ENCODE measurements around the gene POLA1. TPM values are rescaled to one million over a fixed set of nuclear protein-coding genes. Genes with fewer than 3 reads are reported as not detected.

The POLA1 gene
- total RNA-seq, 2 experiments from 2014 or later = 36.9 to 37.0 TPM

- DNase-seq = no peak
- H3K4me1 Mint-ChIP-seq = no peaks in the 10 kb centered on the region
- no peak overlapping the region for H3K27ac Mint-ChIP-seq
- POLR2A ChIA-PET = no interaction called here
- no peak overlapping the region for H3K4me3 Mint-ChIP-seq
- peaks cover 5% of the 10 kb centered on the region for H3K36me3 Mint-ChIP-seq (ENCODE audit: low read depth)
- no peaks in the 10 kb centered on the region for H3K27me3 Mint-ChIP-seq
- CTCF ChIA-PET = no interaction called here
- H3K9me3 Mint-ChIP-seq = no peaks in the 10 kb centered on the region
Observed at GRCh38 chrX:24987731-24988130, 294.0 kb downstream of the POLA1 start.

GRCh38 chrX:24988314-24988713 lies 294.6 kb downstream of the POLA1 start:
- H3K9me3 Mint-ChIP-seq = no peaks in the 10 kb centered on the region
- H3K4me3 Mint-ChIP-seq = no peak overlapping the region
- DNase-seq = no peak
- no peaks in the 10 kb centered on the region for H3K4me1 Mint-ChIP-seq
- no peaks in the 10 kb centered on the region for H3K27me3 Mint-ChIP-seq
- H3K27ac Mint-ChIP-seq = no peak overlapping the region
- ChIA-PET POLR2A (no interaction called here), CTCF (no interaction called here)
- peaks cover 5% of the 10 kb centered on the region for H3K36me3 Mint-ChIP-seq (ENCODE audit: low read depth)

GRCh38 chrX:24990535-24990934 lies 296.8 kb downstream of the POLA1 start:
- Mint-ChIP-seq H3K9me3 (no peaks in the 10 kb centered on the region), H3K27me3 (no peaks in the 10 kb centered on the region), H3K4me1 (no peaks in the 10 kb centered on the region), H3K27ac (no peak overlapping the region), H3K4me3 (no peak overlapping the region), H3K36me3 (ENCODE audit: low read depth) (peaks cover 3% of the 10 kb centered on the region)
- CTCF ChIA-PET = no interaction called here
- POLR2A ChIA-PET = no interaction called here
- DNase-seq = no peak

GRCh38 chrX:24993879-24994278 lies 300.2 kb downstream of the POLA1 start:
- no peak overlapping the region for H3K4me3 Mint-ChIP-seq
- POLR2A ChIA-PET = no interaction called here
- no peak for DNase-seq
- H3K4me1 Mint-ChIP-seq = no peaks in the 10 kb centered on the region
- CTCF ChIA-PET = no interaction called here
- no peaks in the 10 kb centered on the region for H3K27me3 Mint-ChIP-seq
- no peaks in the 10 kb centered on the region for H3K9me3 Mint-ChIP-seq
- no peak overlapping the region for H3K27ac Mint-ChIP-seq
- no peaks in the 10 kb centered on the region for H3K36me3 Mint-ChIP-seq (ENCODE audit: low read depth)

- H3K4me3 Mint-ChIP-seq = no peak overlapping the region
- no peaks in the 10 kb centered on the region for H3K9me3 Mint-ChIP-seq
- no peak overlapping the region for H3K27ac Mint-ChIP-seq
- POLR2A ChIA-PET = no interaction called here
- no peak for DNase-seq
- no peaks in the 10 kb centered on the region for H3K4me1 Mint-ChIP-seq
- no peaks in the 10 kb centered on the region for H3K36me3 Mint-ChIP-seq (ENCODE audit: low read depth)
- no peaks in the 10 kb centered on the region for H3K27me3 Mint-ChIP-seq
- CTCF ChIA-PET = no interaction called here
Observed at GRCh38 chrX:24996096-24996709, 302.5 kb downstream of the POLA1 start.

GRCh38 chrX:24999511-24999910 lies 305.8 kb downstream of the POLA1 start:
- H3K27me3 Mint-ChIP-seq = peaks cover 14% of the 10 kb centered on the region
- DNase-seq = no peak
- H3K4me1 Mint-ChIP-seq = peaks cover 7% of the 10 kb centered on the region
- H3K36me3 Mint-ChIP-seq (ENCODE audit: low read depth) = no peaks in the 10 kb centered on the region
- no peaks in the 10 kb centered on the region for H3K9me3 Mint-ChIP-seq
- H3K4me3 Mint-ChIP-seq = no peak overlapping the region
- no peak overlapping the region for H3K27ac Mint-ChIP-seq
- ChIA-PET CTCF (no interaction called here), POLR2A (no interaction called here)

GRCh38 chrX:25001808-25002660 lies 308.3 kb downstream of the POLA1 start:
- POLR2A ChIA-PET = no interaction called here
- Mint-ChIP-seq H3K27me3 (peaks cover 28% of the 10 kb centered on the region), H3K4me3 (no peak overlapping the region), H3K4me1 (peaks cover 10% of the 10 kb centered on the region), H3K27ac (no peak overlapping the region), H3K36me3 (ENCODE audit: low read depth) (no peaks in the 10 kb centered on the region), H3K9me3 (no peaks in the 10 kb centered on the region)
- no peak for DNase-seq
- CTCF ChIA-PET = interaction anchor here (0.9 kb wide), 1 partner anchor 13 kb away, joined by 3 read pairs; the partner anchor contains the start of gene ARX

- ChIA-PET POLR2A (no interaction called here), CTCF (interaction anchor here (0.9 kb wide), 1 partner anchor 13 kb away, joined by 3 read pairs; the partner anchor contains the start of gene ARX)
- Mint-ChIP-seq H3K27me3 (peaks cover 30% of the 10 kb centered on the region), H3K4me1 (peaks cover 10% of the 10 kb centered on the region), H3K27ac (no peak overlapping the region), H3K36me3 (ENCODE audit: low read depth) (no peaks in the 10 kb centered on the region), H3K4me3 (no peak overlapping the region), H3K9me3 (no peaks in the 10 kb centered on the region)
- DNase-seq = no peak
Observed at GRCh38 chrX:25002661-25003020, 308.9 kb downstream of the POLA1 start.

GRCh38 chrX:25003066-25003849 lies 309.5 kb downstream of the POLA1 start:
- POLR2A ChIA-PET = no interaction called here
- Mint-ChIP-seq H3K27me3 (peaks cover 36% of the 10 kb centered on the region), H3K4me3 (peak overlapping the region; percentile 51), H3K27ac (peak overlapping the region; percentile 19), H3K9me3 (no peaks in the 10 kb centered on the region), H3K4me1 (peaks cover 10% of the 10 kb centered on the region), H3K36me3 (ENCODE audit: low read depth) (no peaks in the 10 kb centered on the region)
- no peak for DNase-seq
- CTCF ChIA-PET = no interaction called here

GRCh38 chrX:25004040-25004439 lies 310.3 kb downstream of the POLA1 start:
- H3K27ac Mint-ChIP-seq = peak overlapping the region; percentile 9
- no peak overlapping the region for H3K4me3 Mint-ChIP-seq
- peaks cover 42% of the 10 kb centered on the region for H3K27me3 Mint-ChIP-seq
- CTCF ChIA-PET = no interaction called here
- POLR2A ChIA-PET = no interaction called here
- H3K36me3 Mint-ChIP-seq (ENCODE audit: low read depth) = no peaks in the 10 kb centered on the region
- no peak for DNase-seq
- H3K4me1 Mint-ChIP-seq = peaks cover 10% of the 10 kb centered on the region
- H3K9me3 Mint-ChIP-seq = no peaks in the 10 kb centered on the region

GRCh38 chrX:25004485-25005032 lies 310.8 kb downstream of the POLA1 start:
- POLR2A ChIA-PET = no interaction called here
- no peak overlapping the region for H3K27ac Mint-ChIP-seq
- H3K27me3 Mint-ChIP-seq = peaks cover 48% of the 10 kb centered on the region
- peak overlapping the region; percentile 38 for H3K4me3 Mint-ChIP-seq
- no peaks in the 10 kb centered on the region for H3K36me3 Mint-ChIP-seq (ENCODE audit: low read depth)
- H3K9me3 Mint-ChIP-seq = no peaks in the 10 kb centered on the region
- CTCF ChIA-PET = interaction anchor here (1.1 kb wide), 1 partner anchor 171 kb away, joined by 4 read pairs; no protein-coding TSS in a partner anchor
- no peak for DNase-seq
- peaks cover 10% of the 10 kb centered on the region for H3K4me1 Mint-ChIP-seq

- H3K4me3 Mint-ChIP-seq = no peak overlapping the region
- CTCF ChIA-PET = interaction anchor here (1.1 kb wide), 1 partner anchor 171 kb away, joined by 4 read pairs; no protein-coding TSS in a partner anchor
- POLR2A ChIA-PET = no interaction called here
Observed at GRCh38 chrX:25005034-25005381, 311.3 kb downstream of the POLA1 start.

More at GRCh38 chrX:25005034-25005381, 311.3 kb downstream of the POLA1 start:
- Mint-ChIP-seq H3K27me3 (peaks cover 51% of the 10 kb centered on the region), H3K36me3 (ENCODE audit: low read depth) (no peaks in the 10 kb centered on the region), H3K9me3 (no peaks in the 10 kb centered on the region), H3K27ac (no peak overlapping the region), H3K4me1 (peaks cover 10% of the 10 kb centered on the region)
- no peak for DNase-seq
